GM18507 (cell line): ENCODE measurements around the gene SVEP1.

Source experiments
- DNase-seq: peaks from one replicate; pipeline ENCODE4 v3.0.0; 2011; ENCODE audit warnings: low read depth; ENCODE audit not compliant: insufficient read length; ENCODE audit errors: extremely low spot score
- FAIRE-seq: peaks from 2 replicates; lab custom pipeline; 2011; peaks lifted over from hg19 to GRCh38; lab: Jason Lieb, UNC

SVEP1 gene

DNA sequence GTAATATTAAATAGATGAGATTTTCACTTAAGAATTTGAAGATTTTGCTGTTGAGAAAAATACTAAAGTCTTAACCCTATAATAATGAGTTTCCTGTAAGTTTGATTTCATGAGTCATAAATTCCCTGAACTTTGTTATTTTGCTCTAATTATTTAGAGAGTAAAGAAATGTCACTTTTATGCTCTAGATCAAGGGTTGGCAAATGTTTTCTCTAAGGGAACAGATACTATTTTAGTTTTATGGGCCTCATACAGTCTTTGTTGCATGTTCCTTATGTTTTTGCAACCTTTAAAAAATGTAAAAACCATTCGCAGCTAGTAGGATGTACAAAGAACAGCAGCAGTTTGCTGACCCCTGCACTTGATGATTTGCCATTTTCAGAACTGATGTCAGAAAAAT is 241.4 kb downstream of the SVEP1 start:
- DNase-seq: no peak
- FAIRE-seq: no peak

DNA sequence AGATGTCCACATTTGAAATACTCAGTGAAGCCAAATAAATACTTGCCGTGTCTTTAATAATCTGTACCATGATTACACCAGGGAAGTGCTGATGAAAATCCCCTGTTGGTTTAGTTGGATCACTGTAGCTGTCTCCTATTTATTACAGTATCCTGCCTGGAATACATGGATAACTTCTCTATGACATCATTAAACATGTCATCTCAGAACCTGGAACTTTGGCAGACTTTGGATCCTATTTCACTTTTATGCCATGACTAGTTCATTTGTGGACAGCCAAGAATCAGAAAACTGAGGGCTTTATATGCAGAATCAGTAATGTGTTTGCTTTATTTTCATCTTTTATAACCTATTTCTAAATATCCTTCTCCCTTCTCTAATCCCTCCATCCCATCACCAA is 241.8 kb downstream of the SVEP1 start, which contains the start of gene TXNDC8:
Gene TXNDC8 (minus strand): TSS at position 137 of the 400 bp plus-strand sequence.
- no peak for FAIRE-seq
- DNase-seq: no peak

DNA sequence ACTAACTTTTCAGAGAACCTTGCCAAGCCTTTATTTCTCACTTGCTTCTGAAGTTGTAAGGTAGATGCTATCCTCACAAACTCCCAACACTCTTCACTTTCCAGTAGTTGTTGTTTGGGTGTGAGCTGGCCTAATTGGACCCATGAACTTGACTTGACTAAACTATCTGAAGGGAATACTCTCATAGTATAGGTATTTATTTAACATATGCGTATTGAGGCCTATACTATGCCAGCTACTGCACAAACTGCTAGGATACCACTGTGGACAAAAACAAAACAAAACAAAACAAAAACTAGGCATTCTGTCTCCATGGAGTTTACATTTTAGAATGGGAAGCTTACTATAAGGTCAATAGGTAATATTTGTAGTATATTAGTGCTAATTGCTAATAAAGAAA is 243.2 kb downstream of the SVEP1 start:
- DNase-seq: no peak
- no peak for FAIRE-seq

DNA sequence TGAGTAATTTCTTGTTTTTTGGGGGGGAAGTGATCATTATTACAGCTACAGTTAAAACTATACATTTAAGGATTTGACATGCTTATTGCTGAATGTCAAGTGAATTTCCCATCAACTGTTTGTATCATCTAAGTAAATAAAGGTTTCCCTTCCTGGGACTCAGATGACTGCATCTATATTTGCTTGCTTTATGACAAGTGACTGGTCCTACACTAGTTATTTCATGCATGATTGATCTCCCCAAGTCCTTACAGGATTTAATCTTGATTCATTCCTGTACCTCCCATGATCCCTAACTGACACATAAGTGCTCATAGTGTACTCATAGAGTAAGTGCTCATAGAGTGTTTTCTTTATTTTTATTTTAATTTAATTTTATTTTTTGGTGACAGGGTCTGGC is 244.7 kb downstream of the SVEP1 start:
- DNase-seq: no peak
- no peak for FAIRE-seq

DNA sequence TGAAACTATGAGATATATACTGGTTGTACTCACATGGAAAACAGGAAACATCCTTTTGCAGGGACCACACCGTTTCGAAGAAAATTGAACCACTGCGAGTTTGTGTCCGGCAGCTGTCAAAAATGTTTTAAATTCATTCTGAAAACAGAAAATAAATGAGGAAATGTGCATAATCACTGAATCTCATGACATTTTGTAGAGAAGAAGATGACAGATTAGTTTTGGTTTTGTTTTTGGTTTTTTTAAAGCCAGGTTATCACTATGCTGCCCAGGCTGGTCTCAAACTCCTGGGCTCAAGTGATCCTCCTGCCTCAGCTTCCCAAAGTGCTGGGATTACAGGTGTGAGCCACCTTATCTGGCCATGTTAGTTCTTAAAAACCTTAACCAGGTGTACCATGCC is 245.4 kb downstream of the SVEP1 start:
- DNase-seq (no peak), FAIRE-seq (peak; percentile 70)

DNA sequence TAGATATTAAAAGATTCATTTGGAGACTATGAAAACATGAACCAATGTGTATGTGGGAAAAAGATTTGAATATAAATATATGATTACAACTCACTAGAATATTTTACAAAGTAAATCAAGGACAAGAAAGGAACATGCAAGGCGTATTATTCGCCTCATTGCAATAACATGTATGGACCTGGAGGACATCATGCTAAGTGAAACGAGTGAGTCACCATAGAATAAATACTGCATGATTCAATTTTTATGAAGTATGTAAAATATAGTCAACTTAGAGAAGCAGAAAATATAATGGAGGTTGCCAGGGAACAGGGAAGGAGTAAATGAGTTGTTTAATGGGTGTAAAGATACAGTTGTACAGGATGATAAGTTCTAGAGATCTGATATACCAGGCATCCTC is 246.8 kb downstream of the SVEP1 start:
- DNase-seq (no peak), FAIRE-seq (no peak)

DNA sequence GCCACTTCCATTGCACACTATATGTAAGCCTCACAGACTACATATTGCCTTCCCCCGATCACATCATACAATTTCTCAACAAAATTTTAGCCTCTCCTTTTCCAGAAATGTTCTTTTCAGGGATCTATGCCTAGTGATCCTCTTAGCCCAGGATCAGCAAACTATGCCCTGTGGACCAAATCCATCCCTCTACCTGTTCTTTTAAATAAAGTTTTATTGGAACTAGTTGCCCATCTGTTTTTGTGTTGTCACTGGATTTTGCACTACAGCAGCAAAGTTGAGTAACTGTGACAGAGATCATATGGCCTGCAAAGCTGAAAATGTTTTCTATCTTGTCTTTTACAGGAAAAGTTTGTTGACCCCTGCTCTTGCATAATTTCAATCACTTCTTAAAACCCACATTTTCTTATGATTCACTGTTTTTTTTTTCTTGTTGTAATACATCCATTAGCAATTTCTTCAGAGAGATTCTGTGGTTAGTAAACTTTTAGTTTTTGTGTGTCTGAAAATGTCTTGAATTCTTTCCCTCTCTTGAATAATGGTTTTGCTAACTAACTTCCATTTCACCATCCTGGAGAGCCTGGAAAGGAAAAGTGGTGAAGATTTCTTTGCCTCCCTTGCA is 248.9 kb downstream of the SVEP1 start:
- no peak for DNase-seq
- FAIRE-seq: no peak

DNA sequence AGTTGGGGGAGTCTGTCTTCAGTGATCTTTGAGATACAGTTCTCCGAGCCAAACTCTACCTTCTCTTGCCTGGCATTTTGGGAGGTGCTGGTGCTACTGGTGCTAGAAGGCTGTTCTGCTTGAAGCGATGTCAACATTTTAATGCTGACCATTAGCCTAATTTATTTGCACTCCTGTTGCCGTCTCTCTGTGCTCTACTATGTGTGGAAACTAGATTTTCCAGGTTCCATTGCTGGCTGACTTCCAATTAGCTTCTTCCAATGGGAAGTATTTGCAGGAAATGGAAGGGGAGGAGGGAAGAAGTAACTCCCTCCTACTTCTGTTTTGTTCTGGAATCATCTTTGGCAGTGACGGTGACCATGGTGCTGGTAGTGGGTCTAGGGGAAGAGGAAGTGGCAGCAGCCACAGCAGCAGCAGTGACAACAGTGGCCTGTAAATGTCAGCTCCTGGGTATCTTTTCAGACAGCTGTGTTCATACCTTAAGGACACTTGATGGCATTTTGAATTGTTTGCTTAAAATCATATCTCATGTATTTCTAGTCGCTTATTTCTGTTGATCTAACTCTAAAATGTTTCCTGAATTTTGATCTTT is 249.8 kb downstream of the SVEP1 start:
- FAIRE-seq (no peak), DNase-seq (no peak)

DNA sequence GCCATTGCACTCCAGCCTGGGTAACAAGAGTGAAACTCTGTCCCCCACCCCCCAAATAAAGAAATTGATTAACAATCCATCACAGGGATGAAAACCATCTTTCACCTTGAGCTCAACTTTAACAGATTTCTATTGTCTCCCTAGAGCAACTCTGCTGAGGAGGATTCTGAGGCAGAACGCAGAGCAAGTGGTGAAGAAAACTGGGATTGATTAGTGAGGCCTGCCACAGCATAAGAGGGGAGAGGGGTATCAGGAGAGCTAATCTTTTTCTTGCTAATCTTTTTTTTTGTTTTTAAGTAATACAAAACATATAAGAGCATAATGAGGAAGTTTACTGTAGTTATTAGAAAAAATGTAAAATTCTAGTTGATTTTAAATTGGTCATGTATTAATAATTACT is 250.8 kb downstream of the SVEP1 start:
- DNase-seq (no peak), FAIRE-seq (no peak)

DNA sequence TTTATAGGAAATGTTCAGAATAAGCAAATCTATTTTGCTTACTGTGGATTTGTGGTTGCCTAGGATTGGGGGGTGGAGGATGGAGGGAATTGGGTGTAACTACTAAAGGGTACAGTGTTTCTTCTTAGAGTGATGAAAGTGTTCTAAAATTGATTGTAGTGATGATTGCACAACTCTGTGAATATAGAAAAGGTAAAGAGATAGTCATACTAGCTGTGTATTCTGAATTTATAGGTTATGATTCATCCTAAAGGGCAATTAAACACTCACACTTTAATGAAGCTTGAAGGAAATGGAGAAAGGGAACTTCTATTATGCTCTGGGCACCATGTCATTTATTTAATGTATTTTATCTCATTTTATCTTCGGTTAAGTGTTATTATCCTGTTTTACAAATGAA is 251.8 kb downstream of the SVEP1 start:
- no peak for FAIRE-seq
- no peak for DNase-seq

DNA sequence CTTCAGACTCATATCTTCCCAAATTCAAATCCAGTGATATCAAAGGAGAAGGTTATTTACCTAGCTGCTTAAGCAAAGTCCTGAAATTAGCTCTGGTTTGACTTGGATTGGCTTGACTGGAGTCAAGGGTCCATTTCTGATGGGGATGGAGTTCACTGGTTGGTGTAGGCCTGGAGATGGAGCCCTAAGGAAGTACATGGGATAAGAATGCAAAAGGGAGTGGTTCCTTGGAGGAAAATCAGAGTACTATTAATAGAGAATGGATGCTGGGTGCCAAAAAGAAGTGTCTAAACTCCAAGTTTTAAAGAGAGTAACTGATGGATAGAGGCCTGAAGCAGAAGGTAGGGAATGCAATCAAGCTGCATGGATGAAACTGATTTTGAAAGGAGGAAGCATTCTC is 255.7 kb downstream of the SVEP1 start:
- no peak for FAIRE-seq
- DNase-seq: no peak

DNA sequence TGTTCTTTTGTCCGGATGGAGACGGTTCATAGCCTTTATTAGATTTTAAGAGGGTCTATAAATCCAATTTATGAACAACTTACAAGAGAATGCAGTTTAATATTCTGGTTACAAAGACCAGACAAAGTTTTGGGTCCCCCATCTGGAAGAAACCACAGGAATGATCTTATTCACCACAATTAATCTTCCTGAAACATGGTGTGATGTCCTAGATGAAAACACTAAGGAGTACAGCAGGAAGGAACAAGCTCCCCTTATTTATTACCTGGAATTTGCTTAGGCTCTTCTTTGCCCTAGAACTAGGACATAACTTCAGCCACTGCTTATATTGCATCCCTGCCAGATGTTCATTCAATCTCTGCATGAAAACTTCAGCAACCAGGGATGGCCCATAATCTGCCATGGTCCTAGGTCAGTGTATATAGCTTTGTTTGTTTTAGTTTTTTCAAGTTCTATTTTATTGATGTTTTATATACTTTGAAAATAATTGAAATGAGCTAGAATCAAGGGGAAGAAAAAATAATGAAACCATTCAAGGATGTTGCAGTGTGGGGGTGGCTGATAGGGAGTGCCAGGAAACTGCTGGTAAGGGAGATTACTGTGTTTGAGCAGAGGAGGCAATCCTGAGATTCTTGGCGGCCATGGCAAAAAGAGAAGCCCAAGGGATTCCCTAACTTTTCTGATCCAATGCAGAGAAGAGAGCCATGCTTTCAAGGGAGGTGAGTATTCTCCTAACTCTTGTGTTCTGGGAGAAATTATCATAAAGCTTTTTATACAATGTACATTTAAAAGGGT is 258.7 kb downstream of the SVEP1 start:
- DNase-seq (no peak), FAIRE-seq (no peak)

DNA sequence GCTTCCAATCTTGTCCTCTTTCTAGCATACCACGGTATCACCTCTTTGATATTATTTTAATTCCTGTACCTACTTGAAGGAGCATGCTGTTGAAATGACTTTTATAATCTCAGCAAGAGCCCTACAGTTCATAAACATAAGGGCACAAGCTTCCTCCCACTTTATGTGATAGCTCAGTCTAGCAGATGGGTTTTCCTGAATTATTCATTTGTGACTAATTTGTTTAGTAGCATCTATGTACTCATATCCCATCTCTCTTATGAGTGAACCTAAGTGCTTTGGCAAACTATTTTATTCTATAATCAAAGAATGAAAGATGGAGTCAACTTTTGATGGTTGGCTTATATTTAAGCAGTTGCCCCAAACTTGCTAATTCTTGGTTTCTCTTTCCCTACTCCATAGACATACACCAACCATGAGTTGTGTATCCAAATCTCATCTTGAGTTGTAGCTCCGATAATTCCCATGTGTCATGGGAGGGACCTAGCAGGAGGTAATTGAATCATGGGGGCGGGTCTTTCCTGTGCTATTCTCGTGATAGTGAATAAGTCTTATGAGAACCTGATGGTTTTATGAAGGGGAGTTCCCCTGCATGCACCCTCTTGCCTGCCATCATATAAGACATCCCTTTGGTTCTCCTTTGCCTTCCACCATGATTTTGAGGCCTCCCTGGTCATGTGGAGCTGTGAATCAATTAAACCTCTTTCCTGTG is 259.6 kb downstream of the SVEP1 start:
- FAIRE-seq: no peak
- DNase-seq: no peak

DNA sequence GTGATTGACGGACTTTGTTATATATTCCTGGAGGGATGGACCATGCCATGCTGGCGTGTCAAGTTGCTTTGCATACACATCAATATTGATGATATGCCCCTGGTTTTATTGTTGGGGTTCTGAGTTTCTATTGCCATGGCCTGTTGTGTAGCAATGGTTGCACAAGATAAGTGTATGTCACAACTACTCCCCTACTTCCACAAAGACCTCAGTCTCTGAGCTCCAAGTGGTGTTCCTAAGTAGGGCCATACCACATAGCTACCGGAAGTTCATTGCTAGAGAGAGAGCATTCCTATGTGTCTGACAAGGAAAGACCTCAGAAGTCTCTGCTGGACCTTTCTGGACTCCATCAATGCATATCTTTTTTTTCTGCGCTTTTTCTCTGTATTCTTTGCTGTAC is 261.6 kb downstream of the SVEP1 start:
- DNase-seq (no peak), FAIRE-seq (no peak)

DNA sequence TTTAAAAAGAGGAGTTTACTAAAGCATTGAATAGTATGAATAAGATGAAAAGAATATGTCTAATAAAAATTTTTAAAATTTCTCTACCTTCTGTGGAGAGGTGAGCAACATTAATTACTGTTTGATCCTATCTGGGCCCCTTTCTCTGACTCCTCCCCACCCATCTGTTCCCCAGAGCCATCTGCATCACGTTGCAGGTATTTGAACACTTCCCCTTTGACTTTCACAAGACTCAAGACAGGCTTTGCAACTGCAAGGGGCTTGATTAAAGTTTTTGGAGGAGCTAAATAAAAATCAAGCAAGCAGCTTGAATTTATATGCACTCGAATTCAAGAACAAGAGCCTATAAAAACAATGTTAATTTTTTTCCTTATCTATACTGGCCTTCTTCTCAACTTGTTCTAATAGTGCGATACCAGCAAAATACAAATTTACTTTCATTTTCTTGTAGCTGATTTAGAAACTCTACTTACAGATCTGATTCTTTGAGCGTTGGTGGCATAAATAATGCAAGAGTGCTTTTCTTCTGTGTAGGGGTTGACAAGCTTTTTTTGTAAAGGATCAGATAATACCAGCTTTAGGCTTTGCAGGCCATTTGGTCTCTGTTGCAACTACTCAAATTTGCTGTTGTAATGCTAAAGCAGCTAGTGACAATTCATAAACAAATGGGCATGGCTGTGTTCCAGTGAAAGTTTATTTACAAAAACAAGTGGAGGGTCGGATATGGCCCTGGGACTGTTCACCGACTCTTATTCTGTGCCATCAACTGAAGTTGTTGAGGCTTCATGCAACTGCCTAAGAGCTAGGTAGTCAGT is 263.1 kb downstream of the SVEP1 start:
- DNase-seq (peak; percentile 29), FAIRE-seq (peak; percentile 80)
